ENCODE measurements around the gene FGF18. TPM values are rescaled to one million over a fixed set of nuclear protein-coding genes. Genes with fewer than 3 reads are reported as not detected.

The FGF18 gene
- total RNA-seq, 4 donors from 2014 or later = 0.20 TPM; not detected in 3

GRCh38 chr5:171422902-171423663, 3.6 kb downstream of the FGF18 start:
- intact Hi-C loops (cut with DNase I; ENCODE audit: low total_unique reads) = no loop called here
- peaks cover 20 to 21% of the 10 kb centered on the region in 2 donors for H3K4me1 ChIP-seq
- H3K9me3 ChIP-seq = no peaks in the 10 kb centered on the region
- TF ChIP-seq CTCF (IDR thresholded peaks at IDR 0.05 in 4 of 5, conservative IDR thresholded peaks at IDR 0.05 in 1 of 5) (no peak), POLR2A (IDR thresholded peaks at IDR 0.05) (no peak)
- ATAC-seq = no peak
- peaks cover 0 to 6% (median 0%) of the 10 kb centered on the region in 3 donors for H3K27me3 ChIP-seq
- H3K4me3 ChIP-seq = no peak overlapping the region
- H3K36me3 ChIP-seq = no peaks in the 10 kb centered on the region
- no peak overlapping the region for H3K27ac ChIP-seq
- in situ Hi-C loops (cut with MboI; ENCODE audit: low sequenced_read_pairs in 4 of 4) = loop anchor here (25.0 kb wide), 2 partner anchors 464 to 614 kb away; no protein-coding TSS in a partner anchor
- no peak for DNase-seq

GRCh38 chr5:171424726-171425125, 5.3 kb downstream of the FGF18 start:
- TF ChIP-seq CTCF (IDR thresholded peaks at IDR 0.05 in 4 of 5, conservative IDR thresholded peaks at IDR 0.05 in 1 of 5) = no peak
- no peak for TF ChIP-seq POLR2A (IDR thresholded peaks at IDR 0.05)
- H3K27me3 ChIP-seq = no peaks in the 10 kb centered on the region
- no peak overlapping the region for H3K4me3 ChIP-seq
- H3K9me3 ChIP-seq = no peaks in the 10 kb centered on the region
- H3K27ac ChIP-seq = no peak overlapping the region
- ATAC-seq = no peak
- H3K4me1 ChIP-seq = peaks cover 11 to 15% of the 10 kb centered on the region in 2 donors
- intact Hi-C loops (cut with DNase I; ENCODE audit: low total_unique reads) (no loop called here), in situ Hi-C loops (cut with MboI; ENCODE audit: low sequenced_read_pairs in 4 of 4) (loop anchor here (25.0 kb wide), 2 partner anchors 463 to 613 kb away; no protein-coding TSS in a partner anchor)
- DNase-seq = no peak
- H3K36me3 ChIP-seq = no peaks in the 10 kb centered on the region

GRCh38 chr5:171425596-171426244, 6.3 kb downstream of the FGF18 start:
- Histone ChIP-seq H3K27ac (no peak overlapping the region), H3K4me3 (no peak overlapping the region), H3K4me1 (peaks cover 6 to 8% of the 10 kb centered on the region in 2 donors), H3K36me3 (no peaks in the 10 kb centered on the region), H3K27me3 (no peaks in the 10 kb centered on the region), H3K9me3 (no peaks in the 10 kb centered on the region)
- ATAC-seq = no peak
- intact Hi-C loops (cut with DNase I; ENCODE audit: low total_unique reads) = no loop called here
- no peak for DNase-seq
- in situ Hi-C loops (cut with MboI; ENCODE audit: low sequenced_read_pairs in 4 of 4) = no loop called here
- TF ChIP-seq CTCF (IDR thresholded peaks at IDR 0.05 in 4 of 5, conservative IDR thresholded peaks at IDR 0.05 in 1 of 5) = no peak
- no peak for TF ChIP-seq POLR2A (IDR thresholded peaks at IDR 0.05)

- Histone ChIP-seq H3K4me3 (no peak overlapping the region), H3K4me1 (peaks cover under 1 to 2% of the 10 kb centered on the region in 2 donors), H3K36me3 (no peaks in the 10 kb centered on the region), H3K27ac (no peak overlapping the region), H3K9me3 (no peaks in the 10 kb centered on the region), H3K27me3 (no peaks in the 10 kb centered on the region)
- TF ChIP-seq POLR2A (IDR thresholded peaks at IDR 0.05) (no peak), CTCF (IDR thresholded peaks at IDR 0.05 in 4 of 5, conservative IDR thresholded peaks at IDR 0.05 in 1 of 5) (no peak)
- in situ Hi-C loops (cut with MboI; ENCODE audit: low sequenced_read_pairs in 4 of 4) (no loop called here), intact Hi-C loops (cut with DNase I; ENCODE audit: low total_unique reads) (no loop called here)
- ATAC-seq (no peak), DNase-seq (no peak)
Observed at GRCh38 chr5:171426266-171426665, 6.8 kb downstream of the FGF18 start.

Data from gastrocnemius medialis (tissue), 4 donors.